Measurements from ENCODE around the gene FSD2. TPM values are rescaled to one million over a fixed set of nuclear protein-coding genes. Genes with fewer than 3 reads are reported as not detected.
A peak's percentile ranks its signal among the peaks of the same experiment; 100 is the strongest.

FSD2 gene
- total and polyA plus RNA-seq, 7 donors: 0.51 to 65.3 (median 27.5) TPM

DNA sequence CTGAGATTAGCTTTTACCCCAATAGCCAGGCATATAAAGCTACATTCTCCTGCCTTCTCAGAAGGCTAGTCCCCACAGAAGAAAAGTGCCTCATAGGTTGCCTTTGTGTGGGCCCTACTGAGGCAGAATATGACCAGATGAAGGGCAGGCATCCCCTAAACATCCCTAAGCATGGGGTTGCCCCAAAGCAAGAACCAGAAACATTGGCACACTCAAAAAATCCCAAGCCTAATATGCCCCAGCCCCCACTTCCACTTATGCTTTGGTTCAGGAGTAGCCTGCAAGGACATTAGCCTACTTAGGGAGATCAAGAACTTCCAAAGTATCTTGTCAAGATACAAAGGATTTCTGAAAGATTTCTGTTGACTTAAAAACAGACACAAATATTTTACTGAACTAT, 33.3 kb upstream of the FSD2 start:
- no peak for TF ChIP-seq CTCF (IDR thresholded peaks at IDR 0.05)
- intact Hi-C loops (cut with DNase I): no loop called here
- Histone ChIP-seq H3K9me3 (no peaks in the 10 kb centered on the region), H3K36me3 (ENCODE audit: insufficient read depth in 1 of 2, low read depth in 1 of 2) (peaks cover 10 to 53% of the 10 kb centered on the region in 2 donors), H3K27me3 (ENCODE audit: insufficient read depth in 3 of 3, low read length in 2 of 3) (no peaks in the 10 kb centered on the region), H3K4me3 (no peak overlapping the region), H3K27ac (no peak overlapping the region), H3K4me1 (no peaks in the 10 kb centered on the region)
- DNase-seq: no peak
- no peak for ATAC-seq

DNA sequence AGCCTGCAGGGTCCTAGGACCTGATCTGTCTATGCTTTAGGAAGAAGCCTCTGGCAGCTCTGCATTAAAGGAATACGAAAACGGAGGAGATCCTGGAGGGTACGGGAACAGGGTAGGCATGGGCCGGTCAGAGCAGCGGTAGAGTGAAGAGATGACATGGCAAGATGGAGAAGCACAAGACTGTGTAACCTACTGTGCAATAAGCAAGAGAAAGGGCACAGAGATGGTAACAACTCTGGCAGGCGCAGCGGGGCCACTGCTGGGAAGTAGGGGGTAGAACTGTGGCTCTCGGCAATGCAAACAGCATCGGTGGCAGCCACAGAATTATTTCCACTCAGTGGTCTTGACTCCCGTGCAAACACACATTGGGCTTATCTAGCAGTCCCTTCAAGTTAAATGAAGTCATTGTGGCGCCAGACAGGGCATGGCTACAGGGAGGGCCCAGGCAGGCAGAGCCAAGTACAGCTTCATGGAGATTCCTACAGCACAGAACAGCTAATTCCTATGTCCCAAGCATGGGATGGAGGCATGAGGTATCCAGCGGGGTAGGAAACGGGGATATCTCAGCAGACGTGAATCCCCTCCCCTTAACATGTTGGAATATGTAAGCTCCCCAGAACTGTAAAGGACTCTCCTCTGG, 32.3 kb upstream of the FSD2 start:
- DNase-seq: no peak
- ATAC-seq: peak in 3 of 4 donors; percentile 11 to 21 (median 12)
- Histone ChIP-seq H3K4me1 (no peaks in the 10 kb centered on the region), H3K4me3 (no peak overlapping the region), H3K9me3 (no peaks in the 10 kb centered on the region), H3K36me3 (ENCODE audit: insufficient read depth in 1 of 2, low read depth in 1 of 2) (peaks cover 11 to 58% of the 10 kb centered on the region in 2 donors), H3K27ac (no peak overlapping the region), H3K27me3 (ENCODE audit: insufficient read depth in 3 of 3, low read length in 2 of 3) (no peaks in the 10 kb centered on the region)
- no peak for TF ChIP-seq CTCF (IDR thresholded peaks at IDR 0.05)
- 95 to 97% (median 97%) methylated on average over 14 of the region's 14 CpGs for WGBS, 3 donors
- intact Hi-C loops (cut with DNase I): no loop called here

GRCh38 chr15:82835391-82835917, 29.6 kb upstream of the FSD2 start:
- peak in 1 of 4 donors; percentile 19 for ATAC-seq
- 91 to 96% (median 94%) methylated on average over 7 of the region's 7 CpGs for WGBS, 3 donors
- peaks cover 5% of the 10 kb centered on the region for H3K4me1 ChIP-seq
- H3K27ac ChIP-seq: no peak overlapping the region
- no peaks in the 10 kb centered on the region for H3K9me3 ChIP-seq
- no peak for TF ChIP-seq CTCF (IDR thresholded peaks at IDR 0.05)
- no peak for DNase-seq
- peaks cover 13 to 78% of the 10 kb centered on the region in 2 donors for H3K36me3 ChIP-seq (ENCODE audit: insufficient read depth in 1 of 2, low read depth in 1 of 2)
- H3K27me3 ChIP-seq (ENCODE audit: insufficient read depth in 3 of 3, low read length in 2 of 3): no peaks in the 10 kb centered on the region
- H3K4me3 ChIP-seq: no peak overlapping the region
- intact Hi-C loops (cut with DNase I): no loop called here

- H3K27me3 ChIP-seq (ENCODE audit: insufficient read depth in 3 of 3, low read length in 2 of 3): no peaks in the 10 kb centered on the region
- DNase-seq (no peak), ATAC-seq (peak in 3 of 4 donors; percentile 12 to 22 (median 14))
- intact Hi-C loops (cut with DNase I): no loop called here
- H3K4me3 ChIP-seq: no peak overlapping the region
- H3K36me3 ChIP-seq (ENCODE audit: insufficient read depth in 1 of 2, low read depth in 1 of 2): peaks cover 20 to 98% of the 10 kb centered on the region in 2 donors
- H3K9me3 ChIP-seq: no peaks in the 10 kb centered on the region
- peak overlapping the region; percentile 32 for H3K27ac ChIP-seq
- TF ChIP-seq CTCF (IDR thresholded peaks at IDR 0.05): no peak
- WGBS, 3 donors: 74 to 97% (median 78%) methylated on average over 4 of the region's 4 CpGs
- H3K4me1 ChIP-seq: peaks cover 5% of the 10 kb centered on the region
These were observed 27.5 kb upstream of the FSD2 start for GRCh38 chr15:82833362-82833682.
